A549 (cell line): ENCODE measurements around the gene SIRPD. TPM values are rescaled to one million over a fixed set of nuclear protein-coding genes. Genes with fewer than 3 reads are reported as not detected.

Experiments used
- ATAC-seq, 2 experiments: fragments of 200-7000 bp in 1 of 2; fragments of >200 bp in 1 of 2; cut with Nextera tagmentation in 1 of 2; cut with Tn5 transposase in 1 of 2; 3 replicates each; pipeline versions ENCODE4 v1.8.0 to v1.9.1; 2018 to 2020; ENCODE audit warnings: mild to moderate bottlenecking in 1 of 2, moderate library complexity in 1 of 2
- CTCF ChIA-PET: fragments of 300-600 bp; sonication (Branson Sonifier 250); formaldehyde crosslinking; extraction: SDS; loops from one replicate; lab custom pipeline; 2021; ENCODE audit warnings: antibody characterized with exemption, inconsistent platforms; lab: Yijun Ruan, JAX
- POLR2A ChIA-PET: fragments of 350-600 bp; formaldehyde crosslinking; extraction: SDS; loops from one replicate; lab custom pipeline; 2021; ENCODE audit warnings: antibody characterized with exemption, inconsistent platforms; lab: Yijun Ruan, JAX
- DNase-seq, 2 experiments: peaks; one replicate each; pipeline versions ENCODE4 v3.0.0 to v3.0.0-alpha.2; 2011 to 2016; ENCODE audit warnings: low read depth in 1 of 2, low spot score in 1 of 2
- FAIRE-seq: peaks from 2 replicates; lab custom pipeline; 2011; peaks lifted over from hg19 to GRCh38; lab: Jason Lieb, UNC
- H3K27ac ChIP-seq, 2 experiments: fragments of >200 bp; sonication (Bioruptor Twin); formaldehyde crosslinking; 3 replicates each; pipeline ENCODE4 v1.5.1; 2016 to 2017
- H3K4me1 ChIP-seq: fragments of >200 bp; sonication (Bioruptor Twin); formaldehyde crosslinking; 3 replicates; pipeline ENCODE4 v1.6.1; 2016
- H3K4me2 ChIP-seq: fragments of >200 bp; sonication (Bioruptor Twin); formaldehyde crosslinking; 3 replicates; pipeline ENCODE4 v1.6.1; 2016
- H3K4me3 ChIP-seq: fragments of >200 bp; sonication (Bioruptor Twin); formaldehyde crosslinking; 3 replicates; pipeline ENCODE4 v1.5.1; 2016
- H3K9me3 ChIP-seq: fragments of >200 bp; sonication (Bioruptor Twin); formaldehyde crosslinking; 3 replicates; pipeline ENCODE4 v1.6.1; 2016
- CBX8 ChIP-seq: fragments of 200-600 bp; sonication (generic); IDR thresholded peaks from 2 replicates; pipeline ENCODE4 v1.6.1; 2016
- CTCF ChIP-seq: fragments of >200 bp; sonication (Bioruptor Twin); formaldehyde crosslinking; IDR thresholded peaks from 3 replicates; pipeline ENCODE4 v1.5.1; 2016
- EHMT2 ChIP-seq: fragments of 200-600 bp; sonication (generic); IDR thresholded peaks from 2 replicates; pipeline ENCODE4 v1.6.1; 2016; ENCODE audit warnings: antibody characterized with exemption, low read depth, mild to moderate bottlenecking, moderate library complexity
- FOSL2 ChIP-seq, 2 experiments: fragments of 450-650 bp in 1 of 2; fragments of >200 bp in 1 of 2; sonication (Bioruptor Twin) in 1 of 2; formaldehyde crosslinking; IDR thresholded peaks; 2 replicates each; pipeline versions ENCODE4 v1.5.0 to v1.6.1; 2016 to 2020; ENCODE audit warnings: mild to moderate bottlenecking in 1 of 2, moderate library complexity in 1 of 2
- HDAC2 ChIP-seq: fragments of 200-600 bp; sonication (generic); IDR thresholded peaks from 2 replicates; pipeline ENCODE4 v1.6.1; 2016
- HEYL ChIP-seq: fragments of 250-450 bp; sonication (Bioruptor Pico); IDR thresholded peaks from 2 replicates; pipeline ENCODE4 v1.8.0; 2021; ENCODE audit warnings: mild to moderate bottlenecking, moderate library complexity
- HMGXB4 ChIP-seq: fragments of 250-450 bp; sonication (Bioruptor Pico); IDR thresholded peaks from 2 replicates; pipeline ENCODE4 v1.5.0; 2021; ENCODE audit warnings: mild to moderate bottlenecking, moderate library complexity, borderline replicate concordance
- KDM1A ChIP-seq: fragments of 200-600 bp; sonication (generic); IDR thresholded peaks from 2 replicates; pipeline ENCODE4 v1.6.1; 2016; ENCODE audit warnings: low read depth, mild to moderate bottlenecking
- KDM5A ChIP-seq: fragments of 200-600 bp; sonication (generic); IDR thresholded peaks from 2 replicates; pipeline ENCODE4 v1.6.1; 2016; ENCODE audit warnings: antibody characterized with exemption, mild to moderate bottlenecking
- MAX ChIP-seq: IDR thresholded peaks from 2 replicates; pipeline ENCODE4 v1.6.1; 2012
- NFE2L2 ChIP-seq: fragments of 150-350 bp; conservative IDR thresholded peaks from 2 replicates; pipeline ENCODE4 v1.6.1; 2014; ENCODE audit warnings: low read length
- NPAS2 ChIP-seq: fragments of 250-450 bp; sonication (Bioruptor Pico); IDR thresholded peaks from 2 replicates; pipeline ENCODE4 v1.8.0; 2022; ENCODE audit warnings: mild to moderate bottlenecking, moderate library complexity, borderline replicate concordance
- NR3C1 ChIP-seq: fragments of >200 bp; sonication (Bioruptor Twin); formaldehyde crosslinking; IDR thresholded peaks from 3 replicates; pipeline ENCODE4 v1.6.1; 2017
- RARB ChIP-seq: fragments of 250-450 bp; sonication (Bioruptor Pico); IDR thresholded peaks from 2 replicates; pipeline ENCODE4 v1.8.0; 2021; ENCODE audit warnings: mild to moderate bottlenecking, moderate library complexity
- RCOR1 ChIP-seq: fragments of 150-350 bp; IDR thresholded peaks from 2 replicates; pipeline ENCODE4 v1.6.1; 2014; ENCODE audit warnings: antibody characterized with exemption, low read length, low read depth
- REST ChIP-seq: fragments of 200-600 bp; sonication (generic); IDR thresholded peaks from 2 replicates; pipeline ENCODE4 v1.6.1; 2016; ENCODE audit warnings: antibody characterized with exemption, mild to moderate bottlenecking, moderate library complexity
- ZFP36 ChIP-seq: fragments of 450-650 bp; IDR thresholded peaks from 2 replicates; pipeline ENCODE4 v1.6.1; 2014; ENCODE audit warnings: borderline replicate concordance; ENCODE audit not compliant: partially characterized antibody
- whole genome bisulfite sequencing: methylation state at CpG from one replicate; pipeline ENCODE4 v1.1.6; 2017; ENCODE audit errors: missing lambda C conversion rate; 5-methylcytosine and 5-hydroxymethylcytosine counted together
- polyA plus RNA-seq, 4 experiments: library from polyadenylated mRNA; depleted of rRNA in 3 of 4; stranded (reverse); fragments of >200 nt; fragmentation: RNase III in 1 of 4; extraction: RNeasy Plus Mini Kit Qiagen cat#74134 plus additional on column Dnase treatment in 1 of 4; gene quantifications; 2 replicates in 3 of 4; 3 replicates in 1 of 4; pipeline ENCODE4 v1.2.3, GENCODE V29; 2011 to 2017

Gene SIRPD
- polyA plus RNA-seq, 2 of the 4 experiments (the other 2 are of a cell fraction), result not detected

GRCh38 chr20:1526896-1527295, 30.6 kb downstream of the SIRPD start (continued):
- no peak for TF ChIP-seq HMGXB4 (CRISPR knock-in tag)

GRCh38 chr20:1526310-1526709, 31.2 kb downstream of the SIRPD start:
- ATAC-seq (no peak), DNase-seq (no peak), FAIRE-seq (no peak)
- H3K9me3 ChIP-seq, result no peaks in the 10 kb centered on the region
- WGBS, result 12% methylated on average over 1 of the region's 1 CpG
- H3K4me1 ChIP-seq, result no peaks in the 10 kb centered on the region
- POLR2A ChIA-PET, result no interaction called here
- CTCF ChIA-PET, result interaction anchor here (1.2 kb wide), 2 partner anchors 20 to 251 kb away, joined by 4 read pairs; no protein-coding TSS in a partner anchor
- no peak overlapping the region for H3K4me3 ChIP-seq
- no peak overlapping the region for H3K4me2 ChIP-seq
- H3K27ac ChIP-seq, result no peak overlapping the region
- TF ChIP-seq CTCF (no peak), NPAS2 (no peak), NFE2L2 (no peak), CBX8 (no peak), NR3C1 (no peak), HEYL (CRISPR knock-in tag) (no peak)

- TF ChIP-seq FOSL2 (IDR thresholded peaks at IDR 0.05), result no peak
- no peak for TF ChIP-seq FOSL2 (CRISPR knock-in tag; IDR thresholded peaks at IDR 0.05)
- no peak for DNase-seq
- ChIA-PET CTCF (no interaction called here), POLR2A (no interaction called here)
- no peak overlapping the region for H3K27ac ChIP-seq
- no peak for ATAC-seq
- H3K4me1 ChIP-seq, result no peaks in the 10 kb centered on the region
- FAIRE-seq, result no peak
- H3K4me3 ChIP-seq, result no peak overlapping the region
- H3K9me3 ChIP-seq, result no peaks in the 10 kb centered on the region
- 70% methylated on average over 4 of the region's 4 CpGs for WGBS
- H3K4me2 ChIP-seq, result no peak overlapping the region
Observed at GRCh38 chr20:1524004-1524403, 33.5 kb downstream of the SIRPD start.

GRCh38 chr20:1517010-1517409, 40.5 kb downstream of the SIRPD start:
- H3K4me1 ChIP-seq, result no peaks in the 10 kb centered on the region
- ChIA-PET CTCF (interaction anchor here (3.3 kb wide), 1 partner anchor 13 kb away, joined by 33 read pairs; no protein-coding TSS in a partner anchor), POLR2A (no interaction called here)
- DNase-seq (no peak), FAIRE-seq (no peak), ATAC-seq (no peak)
- H3K4me3 ChIP-seq, result no peak overlapping the region
- TF ChIP-seq NR3C1 (no peak), RARB (CRISPR knock-in tag) (no peak), KDM1A (no peak), REST (no peak), ZFP36 (no peak), MAX (no peak), RCOR1 (no peak), KDM5A (no peak), HDAC2 (no peak), EHMT2 (no peak)
- H3K4me2 ChIP-seq, result no peak overlapping the region
- 17% methylated on average over 5 of the region's 5 CpGs for WGBS
- no peak overlapping the region for H3K27ac ChIP-seq
- H3K9me3 ChIP-seq, result 0 out of 3 replicates have a peak, but pooled peaks cover 6% of the 10 kb centered on the region
